Renal cortical epithelial cell (primary cell): ENCODE data around the gene FALEC. TPM values are rescaled to one million over a fixed set of nuclear protein-coding genes. Genes with fewer than 3 reads are reported as not detected.

Experiments
- DNase-seq: peaks from one replicate; pipeline ENCODE4 v3.0.0-alpha.2; 2011; ENCODE audit warnings: low read depth
- total RNA-seq: library from RNA; depleted of rRNA; stranded (reverse); fragments of >200 nt; gene quantifications from 2 replicates; pipeline ENCODE4 v1.2.3, GENCODE V29; 2014

FALEC gene
- not detected in 2 replicates for total RNA-seq

- peak; percentile 86 for DNase-seq
These were observed at the start of gene FALEC for GRCh38 chr1:150515328-150516049. TSS of gene FALEC (plus strand) at chr1:150515752.

GRCh38 chr1:150466964-150467363 is 48.6 kb upstream of the FALEC start:
- DNase-seq = no peak

GRCh38 chr1:150469291-150469690 is 46.3 kb upstream of the FALEC start:
- no peak for DNase-seq

- DNase-seq = no peak
These were observed 42.9 kb upstream of the FALEC start for GRCh38 chr1:150472601-150473200.

- no peak for DNase-seq
These were observed 41.9 kb upstream of the FALEC start for GRCh38 chr1:150473659-150474058.

- no peak for DNase-seq
These were observed 40.7 kb upstream of the FALEC start for GRCh38 chr1:150474869-150475268.

- no peak for DNase-seq
These were observed 38.8 kb upstream of the FALEC start for GRCh38 chr1:150476754-150477153.

GRCh38 chr1:150477320-150477719 is 38.2 kb upstream of the FALEC start:
- no peak for DNase-seq

- peak; percentile 30 for DNase-seq
These were observed 37.8 kb upstream of the FALEC start for GRCh38 chr1:150477733-150478132.

GRCh38 chr1:150479370-150479769 is 36.2 kb upstream of the FALEC start:
- DNase-seq = no peak

- no peak for DNase-seq
These were observed 35.6 kb upstream of the FALEC start for GRCh38 chr1:150479927-150480352.

- peak; percentile 18 for DNase-seq
These were observed 31.1 kb upstream of the FALEC start for GRCh38 chr1:150484431-150484830.

GRCh38 chr1:150484861-150485260 is 30.7 kb upstream of the FALEC start:
- peak; percentile 41 for DNase-seq

GRCh38 chr1:150486966-150487762 is 28.4 kb upstream of the FALEC start, which contains the start of gene TARS2:
TSS of gene TARS2 (plus strand) at chr1:150487419. CDS start at chr1:150487451, 32 bp downstream.
- DNase-seq = peak; percentile 97

- DNase-seq = no peak
These were observed 27.8 kb upstream of the FALEC start for GRCh38 chr1:150487763-150488115.

- DNase-seq = no peak
These were observed 22.4 kb upstream of the FALEC start for GRCh38 chr1:150493175-150493574.

GRCh38 chr1:150498342-150498741 is 17.2 kb upstream of the FALEC start:
- no peak for DNase-seq

- DNase-seq = no peak
These were observed 10.1 kb upstream of the FALEC start for GRCh38 chr1:150505431-150505830.

GRCh38 chr1:150507912-150508864 is 7.4 kb upstream of the FALEC start, which contains the start of gene ECM1:
TSS of gene ECM1 (plus strand) at chr1:150508109. CDS start at chr1:150508210, 101 bp downstream.
- DNase-seq = peak; percentile 69

- no peak for DNase-seq
These were observed 6.6 kb upstream of the FALEC start for GRCh38 chr1:150508982-150509381.

GRCh38 chr1:150511551-150511950 is 4.0 kb upstream of the FALEC start:
- DNase-seq = no peak
